Mesenchymal stem cell (in vitro differentiated cells and primary cell): Measurements from ENCODE around the gene NDUFAF8.

Experiments used
- DNase-seq: peaks from one replicate; pipeline ENCODE4 v3.0.0-alpha.2; 2013
- H2AFZ ChIP-seq: one replicate; pipeline ENCODE4 v1.6.1; 2013; ENCODE audit warnings: low read depth, mild to moderate bottlenecking, control low read depth, inconsistent platforms, low read length, moderate library complexity
- H2AK5ac ChIP-seq: 2 replicates; pipeline ENCODE4 v1.6.1; 2013; ENCODE audit warnings: low read length, moderate library complexity, mild to moderate bottlenecking, inconsistent platforms; ENCODE audit not compliant: severe bottlenecking
- H2BK120ac ChIP-seq: one replicate; pipeline ENCODE4 v1.6.1; 2013; ENCODE audit warnings: low read depth, mild to moderate bottlenecking, inconsistent platforms, low read length, moderate library complexity
- H2BK12ac ChIP-seq, 2 experiments: one replicate each; pipeline ENCODE4 v1.6.1; 2013; ENCODE audit warnings: inconsistent platforms in 2 of 2, low read length in 2 of 2, mild to moderate bottlenecking in 2 of 2, moderate library complexity in 2 of 2, control low read depth in 1 of 2
- H2BK15ac ChIP-seq: one replicate; pipeline ENCODE4 v1.6.1; 2013; ENCODE audit warnings: mild to moderate bottlenecking, low read depth, inconsistent platforms; ENCODE audit not compliant: poor library complexity, severe bottlenecking
- H2BK5ac ChIP-seq: 2 replicates; pipeline ENCODE4 v1.6.1; 2013; ENCODE audit warnings: low read depth, mild to moderate bottlenecking, low read length, control low read depth, inconsistent platforms; ENCODE audit not compliant: poor library complexity, severe bottlenecking
- H3K14ac ChIP-seq, 2 experiments: one replicate each; pipeline ENCODE4 v1.6.1; 2013; ENCODE audit warnings: inconsistent platforms in 2 of 2, low read length in 2 of 2, control low read depth in 1 of 2, mild to moderate bottlenecking in 1 of 2, moderate library complexity in 1 of 2
- H3K18ac ChIP-seq, 2 experiments: one replicate each; pipeline ENCODE4 v1.6.1; 2013; ENCODE audit warnings: inconsistent platforms in 2 of 2, low read length in 2 of 2, control low read depth in 1 of 2, low read depth in 1 of 2, mild to moderate bottlenecking in 1 of 2
- H3K23ac ChIP-seq, 2 experiments: one replicate each; pipeline ENCODE4 v1.6.1; 2013; ENCODE audit warnings: inconsistent platforms in 2 of 2, low read length in 2 of 2, mild to moderate bottlenecking in 2 of 2, moderate library complexity in 2 of 2, control low read depth in 1 of 2
- H3K27ac ChIP-seq: 2 replicates; pipeline ENCODE4 v1.5.1; 2013; ENCODE audit warnings: mild to moderate bottlenecking, moderate library complexity, low read length, control low read depth, inconsistent platforms; ENCODE audit not compliant: poor library complexity, severe bottlenecking
- H3K27me3 ChIP-seq, 2 experiments: 2 replicates each; pipeline versions ENCODE4 v1.6.1 to v1.7.0; 2013; ENCODE audit warnings: low read length in 2 of 2, mild to moderate bottlenecking in 2 of 2, moderate library complexity in 2 of 2, control low read depth in 1 of 2, inconsistent platforms in 1 of 2; ENCODE audit not compliant: control insufficient read depth in 1 of 2, insufficient read depth in 1 of 2
- H3K36me3 ChIP-seq, 2 experiments: 2 replicates each; pipeline versions ENCODE4 v1.6.1 to v1.7.0; 2013; ENCODE audit warnings: low read length in 2 of 2, control low read depth in 1 of 2, inconsistent platforms in 1 of 2, low read depth in 1 of 2, mild to moderate bottlenecking in 1 of 2; ENCODE audit not compliant: insufficient read depth in 2 of 2, control insufficient read depth in 1 of 2
- H3K4ac ChIP-seq, 2 experiments: one replicate each; pipeline ENCODE4 v1.6.1; 2013; ENCODE audit warnings: inconsistent platforms in 2 of 2, low read length in 2 of 2, mild to moderate bottlenecking in 2 of 2, moderate library complexity in 2 of 2, control low read depth in 1 of 2, low read depth in 1 of 2
- H3K4me1 ChIP-seq: 2 replicates; pipeline ENCODE4 v1.6.1; 2013; ENCODE audit warnings: low read depth, low read length, control low read depth; ENCODE audit not compliant: control insufficient read depth, insufficient read depth
- H3K4me2 ChIP-seq: 2 replicates; pipeline ENCODE4 v1.6.1; 2013; ENCODE audit warnings: low read length, mild to moderate bottlenecking, inconsistent platforms; ENCODE audit not compliant: poor library complexity, severe bottlenecking
- H3K4me3 ChIP-seq, 2 experiments: 2 replicates each; pipeline versions ENCODE4 v1.5.1 to v1.7.0; 2013; ENCODE audit warnings: low read length in 2 of 2, mild to moderate bottlenecking in 2 of 2, control low read depth in 1 of 2, low read depth in 1 of 2; ENCODE audit not compliant: insufficient read depth in 1 of 2
- H3K79me1 ChIP-seq: replicated peaks from 2 replicates; pipeline ENCODE4 v1.6.1; 2013; ENCODE audit warnings: mild to moderate bottlenecking, control low read depth, low read length, inconsistent platforms; ENCODE audit not compliant: poor library complexity, severe bottlenecking
- H3K9ac ChIP-seq: 2 replicates; pipeline ENCODE4 v1.7.0; 2013; ENCODE audit warnings: mild to moderate bottlenecking, low read length, moderate library complexity
- H3K9me3 ChIP-seq: 2 replicates; pipeline ENCODE4 v1.7.0; 2013; ENCODE audit warnings: mild to moderate bottlenecking, low read length; ENCODE audit not compliant: control insufficient read depth
- H4K8ac ChIP-seq: one replicate; pipeline ENCODE4 v1.6.1; 2013; ENCODE audit warnings: inconsistent platforms, mild to moderate bottlenecking, low read length, moderate library complexity
- H4K91ac ChIP-seq: one replicate; pipeline ENCODE4 v1.6.1; 2013; ENCODE audit warnings: mild to moderate bottlenecking, low read length, inconsistent platforms
- WGBS: methylation state at CpG from one replicate; pipeline ENCODE4 v1.1.7; 2013; ENCODE audit warnings: mixed read lengths; 5-methylcytosine and 5-hydroxymethylcytosine counted together

The NDUFAF8 gene

DNA sequence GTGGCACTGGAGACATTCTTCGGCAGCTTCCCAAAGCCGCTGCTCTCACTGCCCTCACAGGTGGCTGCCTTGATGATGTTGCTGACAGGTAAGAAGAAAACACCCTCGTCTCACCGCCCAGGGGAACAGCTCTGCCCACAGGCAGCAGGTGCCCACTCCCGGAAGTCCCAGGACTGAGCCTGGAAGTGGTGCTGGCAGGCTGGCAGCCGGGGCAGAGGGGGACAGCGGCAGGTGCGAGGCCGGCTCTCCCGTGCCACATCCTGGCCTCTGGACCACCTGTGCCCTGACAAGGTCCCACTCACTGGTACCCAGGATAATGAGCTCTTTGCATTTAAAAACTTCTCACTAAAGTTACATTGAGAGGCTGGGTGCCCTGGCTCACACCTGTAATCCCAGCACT lies 36.8 kb upstream of the NDUFAF8 start:
- H3K4me3 ChIP-seq: no peak overlapping the region
- 98% methylated on average over 10 of the region's 10 CpGs for WGBS
- H4K8ac ChIP-seq: no peak overlapping the region
- H2BK15ac ChIP-seq: no peak overlapping the region
- H3K9me3 ChIP-seq: no peaks in the 10 kb centered on the region
- peaks cover 0 to 66% of the 10 kb centered on the region in 2 experiments for H3K36me3 ChIP-seq
- H2BK5ac ChIP-seq: no peak overlapping the region
- H3K27ac ChIP-seq: no peak overlapping the region
- H2AK5ac ChIP-seq: no peak overlapping the region
- H3K4me2 ChIP-seq: no peak overlapping the region
- H3K4me1 ChIP-seq: peaks cover 3% of the 10 kb centered on the region
- H3K23ac ChIP-seq: no peak overlapping the region
- no peak overlapping the region for H3K14ac ChIP-seq
- no peak overlapping the region for H3K18ac ChIP-seq
- no peak overlapping the region for H2BK120ac ChIP-seq
- DNase-seq: no peak
- no peak overlapping the region for H4K91ac ChIP-seq
- no peak overlapping the region for H2AFZ ChIP-seq
- H3K79me1 ChIP-seq: peaks cover 2% of the 10 kb centered on the region
- no peak overlapping the region for H2BK12ac ChIP-seq
- H3K4ac ChIP-seq: no peak overlapping the region
- no peaks in the 10 kb centered on the region for H3K27me3 ChIP-seq
- no peak overlapping the region for H3K9ac ChIP-seq

DNA sequence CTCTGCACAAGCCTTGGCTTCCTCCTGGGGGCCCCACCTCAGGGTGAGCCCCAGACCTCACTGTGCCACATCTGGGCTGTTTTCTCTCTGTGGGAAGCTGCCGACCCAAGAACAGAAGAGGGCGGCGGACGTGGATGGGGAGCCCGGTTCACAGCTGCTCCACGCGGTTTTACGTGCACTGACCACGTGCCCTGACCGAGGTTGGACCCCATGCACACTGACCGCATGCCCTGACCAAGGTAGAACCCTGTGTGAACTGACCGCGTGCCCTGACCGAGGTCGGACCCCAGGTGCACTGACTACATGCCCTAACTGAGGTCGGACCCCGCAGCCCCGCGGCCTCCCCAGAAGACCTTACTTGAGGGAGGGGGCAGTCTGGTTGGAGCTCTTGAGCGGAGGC lies 36.0 kb upstream of the NDUFAF8 start:
- Histone ChIP-seq H3K27me3 (no peaks in the 10 kb centered on the region), H4K8ac (no peak overlapping the region), H2BK12ac (no peak overlapping the region)

DNA sequence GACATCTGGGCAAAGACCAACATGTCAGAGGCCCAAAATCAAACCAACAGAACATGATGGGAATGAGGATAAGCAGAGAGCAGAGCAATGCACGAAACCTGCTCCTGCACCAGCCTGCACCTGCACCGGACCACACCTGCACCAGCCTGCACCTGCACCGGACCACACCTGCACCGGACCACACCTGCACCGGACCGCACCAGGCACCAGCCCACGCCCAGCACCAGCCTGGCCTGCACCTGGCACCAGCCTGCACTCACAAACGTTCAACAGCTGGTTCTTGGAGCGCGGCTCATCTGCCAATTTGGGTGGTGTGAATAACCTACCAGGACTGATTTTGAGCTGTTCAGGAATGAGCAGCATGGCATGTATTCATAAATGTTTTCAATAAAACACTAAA lies 34.5 kb upstream of the NDUFAF8 start:
- no peaks in the 10 kb centered on the region for H3K27me3 ChIP-seq
- no peak overlapping the region for H3K14ac ChIP-seq
- no peak overlapping the region for H4K8ac ChIP-seq
- H3K4me1 ChIP-seq: peaks cover 6% of the 10 kb centered on the region
- no peak overlapping the region for H2BK15ac ChIP-seq
- H3K27ac ChIP-seq: no peak overlapping the region
- H3K9ac ChIP-seq: no peak overlapping the region
- H3K4me3 ChIP-seq: no peak overlapping the region
- H3K23ac ChIP-seq: no peak overlapping the region
- H2BK120ac ChIP-seq: no peak overlapping the region
- H2AFZ ChIP-seq: no peak overlapping the region
- peaks cover 0 to 63% of the 10 kb centered on the region in 2 experiments for H3K36me3 ChIP-seq
- no peak overlapping the region for H2BK12ac ChIP-seq
- no peak overlapping the region for H2AK5ac ChIP-seq
- DNase-seq: no peak
- H4K91ac ChIP-seq: no peak overlapping the region
- H3K79me1 ChIP-seq: peaks cover 4% of the 10 kb centered on the region
- H3K4me2 ChIP-seq: no peak overlapping the region
- H3K18ac ChIP-seq: no peak overlapping the region
- no peak overlapping the region for H3K4ac ChIP-seq
- no peak overlapping the region for H2BK5ac ChIP-seq
- H3K9me3 ChIP-seq: no peaks in the 10 kb centered on the region
- 87% methylated on average over 10 of the region's 10 CpGs for WGBS

More for the DNA sequence above, 36.0 kb upstream of the NDUFAF8 start:
- H3K4me1 ChIP-seq: peaks cover 6% of the 10 kb centered on the region
- no peak overlapping the region for H3K4ac ChIP-seq
- H4K91ac ChIP-seq: no peak overlapping the region
- H3K4me3 ChIP-seq: no peak overlapping the region
- no peak overlapping the region for H3K14ac ChIP-seq
- no peak overlapping the region for H3K23ac ChIP-seq
- no peak for DNase-seq
- no peak overlapping the region for H2AFZ ChIP-seq
- H3K4me2 ChIP-seq: no peak overlapping the region
- no peak overlapping the region for H3K18ac ChIP-seq
- H2BK120ac ChIP-seq: no peak overlapping the region
- peaks cover 0 to 66% of the 10 kb centered on the region in 2 experiments for H3K36me3 ChIP-seq
- no peak overlapping the region for H2AK5ac ChIP-seq
- over 99% methylated on average over 20 of the region's 20 CpGs for WGBS
- H3K9ac ChIP-seq: no peak overlapping the region
- peaks cover 2% of the 10 kb centered on the region for H3K79me1 ChIP-seq
- H3K9me3 ChIP-seq: no peaks in the 10 kb centered on the region
- no peak overlapping the region for H3K27ac ChIP-seq
- H2BK5ac ChIP-seq: no peak overlapping the region
- H2BK15ac ChIP-seq: no peak overlapping the region

DNA sequence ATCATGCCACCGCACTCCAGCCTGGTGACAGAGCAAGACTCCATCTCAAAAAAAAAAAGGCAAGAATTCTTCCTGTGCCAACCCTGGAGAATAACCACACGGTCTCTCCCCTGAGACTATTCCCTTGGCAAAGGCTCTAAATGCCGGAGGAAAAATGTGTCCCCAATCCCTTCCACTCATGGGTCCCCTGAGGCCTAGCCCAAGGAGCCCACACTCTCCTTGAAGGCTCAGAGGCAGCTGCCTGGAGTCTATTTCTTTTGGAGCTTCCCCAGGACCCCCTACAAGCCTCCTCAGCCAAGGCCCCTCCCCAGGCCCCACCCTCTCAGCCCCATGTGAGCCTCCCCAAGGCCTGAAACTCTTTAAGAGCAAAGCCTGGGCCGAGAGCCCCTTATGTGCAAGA lies 33.0 kb upstream of the NDUFAF8 start:
- Histone ChIP-seq H3K14ac (no peak overlapping the region), H4K91ac (no peak overlapping the region), H4K8ac (no peak overlapping the region), H2AFZ (no peak overlapping the region), H3K23ac (no peak overlapping the region), H3K9ac (no peak overlapping the region), H3K27ac (no peak overlapping the region), H3K9me3 (no peaks in the 10 kb centered on the region), H3K36me3 (peaks cover 0 to 57% of the 10 kb centered on the region in 2 experiments), H3K4me3 (no peak overlapping the region), H2BK120ac (no peak overlapping the region), H3K18ac (no peak overlapping the region), H3K4me2 (no peak overlapping the region), H3K79me1 (peaks cover 8% of the 10 kb centered on the region), H2AK5ac (no peak overlapping the region), H3K27me3 (no peaks in the 10 kb centered on the region), H3K4ac (no peak overlapping the region), H2BK15ac (no peak overlapping the region), H2BK5ac (no peak overlapping the region), H3K4me1 (peaks cover 9% of the 10 kb centered on the region), H2BK12ac (no peak overlapping the region)
- 90% methylated on average over 4 of the region's 4 CpGs for WGBS
- no peak for DNase-seq
